Upper lobe of right lung (tissue), 1 donor: ENCODE measurements around the gene CREM. TPM values are rescaled to one million over a fixed set of nuclear protein-coding genes. Genes with fewer than 3 reads are reported as not detected.

ENCODE experiments used
- ATAC-seq: fragments of 200-7000 bp; cut with Tn5 transposase; one replicate; pipeline ENCODE4 v1.9.1; 2020; ENCODE audit warnings: mild to moderate bottlenecking, moderate library complexity
- DNase-seq: peaks from one replicate; pipeline ENCODE4 v3.0.0-alpha.2; 2020
- H3K27ac ChIP-seq: fragments of 200-600 bp; one replicate; pipeline ENCODE4 v1.8.0; 2022
- H3K27me3 ChIP-seq: fragments of 200-600 bp; one replicate; pipeline ENCODE4 v1.8.0; 2022; ENCODE audit warnings: mild to moderate bottlenecking
- H3K36me3 ChIP-seq: fragments of 200-600 bp; one replicate; pipeline ENCODE4 v1.8.0; 2022
- H3K4me1 ChIP-seq: fragments of 200-600 bp; one replicate; pipeline ENCODE4 v1.8.0; 2022
- H3K4me3 ChIP-seq: fragments of 200-600 bp; one replicate; pipeline ENCODE4 v1.8.0; 2022; ENCODE audit warnings: mild to moderate bottlenecking
- H3K9me3 ChIP-seq: fragments of 200-600 bp; one replicate; pipeline ENCODE4 v1.8.0; 2022
- intact Hi-C: fragments of 100-400 bp; cut with DNase I; formaldehyde crosslinking; loops from one replicate; pipeline ENCODE4 v1.11.0; 2022
- total RNA-seq: library from RNA; stranded (reverse); fragmentation: NEBNext Ultra II Directional; extraction: Animal tissue kit (Norgen Biotek cat#: 25700); gene quantifications from one replicate; pipeline ENCODE4 v1.2.1, GENCODE V29; 2021
- TF ChIP-seq, protein P1 (sequence below): fragments of 200-600 bp; IDR thresholded peaks from one replicate; pipeline ENCODE4 v1.8.0; 2022; ENCODE audit warnings: antibody characterized with exemption
- donor health status: DM: no; HTN: yes; CAD: no; lungs with severe emphysema.

Gene CREM
- total RNA-seq, 1 donor from 2014 or later: 24.3 TPM

DNA sequence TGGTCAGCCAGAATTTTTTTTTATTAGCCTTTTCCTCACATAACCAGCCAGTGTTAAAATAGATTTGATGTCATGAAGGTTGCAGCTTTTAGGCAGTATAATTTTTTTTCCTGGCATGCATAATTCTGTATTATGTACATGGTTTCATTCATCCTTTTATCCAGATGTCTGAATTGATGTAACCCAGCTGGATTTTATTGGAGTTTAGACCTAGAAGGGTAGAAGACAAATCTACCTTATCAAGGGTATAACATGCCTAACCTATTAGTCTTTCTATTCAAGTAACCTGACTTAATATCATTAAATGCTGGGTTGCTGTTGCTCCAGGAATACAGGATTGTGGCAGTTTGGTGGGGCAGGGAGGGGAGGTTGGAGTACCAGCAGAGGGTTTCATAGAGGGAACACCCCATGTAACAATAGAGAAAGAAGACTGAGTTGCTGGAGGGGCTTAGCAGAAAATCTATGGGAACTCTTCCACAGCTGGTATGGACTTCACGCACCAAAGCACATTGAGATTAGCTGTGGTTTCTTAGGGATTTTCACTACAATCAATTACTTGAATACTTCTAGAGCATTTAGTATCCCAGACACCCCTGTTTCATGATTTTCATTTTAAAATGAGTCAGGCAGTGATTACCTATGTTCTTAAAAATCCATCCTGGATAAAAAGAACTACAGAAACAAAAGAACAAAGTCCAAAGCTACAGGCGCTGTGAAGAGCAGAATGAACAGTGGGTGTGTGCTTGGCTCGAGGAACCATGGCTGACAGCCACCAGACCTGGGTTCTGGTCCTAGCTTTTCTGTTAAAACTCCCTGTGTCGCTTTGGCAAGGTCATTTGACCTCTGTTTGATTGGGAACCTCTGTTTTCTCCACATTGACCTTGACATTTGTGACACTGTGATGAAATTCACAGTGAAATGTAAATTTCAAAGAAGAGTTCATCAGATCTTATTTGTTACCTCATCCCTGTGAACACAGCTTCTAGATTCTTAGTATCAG, 93.5 kb downstream of the CREM start:
- Histone ChIP-seq H3K4me3 (no peak overlapping the region), H3K4me1 (peaks cover 22% of the 10 kb centered on the region), H3K27ac (no peak overlapping the region), H3K27me3 (no peaks in the 10 kb centered on the region), H3K9me3 (no peaks in the 10 kb centered on the region), H3K36me3 (no peaks in the 10 kb centered on the region)
- no peak for ATAC-seq
- DNase-seq: no peak
- TF ChIP-seq, protein P1, sequence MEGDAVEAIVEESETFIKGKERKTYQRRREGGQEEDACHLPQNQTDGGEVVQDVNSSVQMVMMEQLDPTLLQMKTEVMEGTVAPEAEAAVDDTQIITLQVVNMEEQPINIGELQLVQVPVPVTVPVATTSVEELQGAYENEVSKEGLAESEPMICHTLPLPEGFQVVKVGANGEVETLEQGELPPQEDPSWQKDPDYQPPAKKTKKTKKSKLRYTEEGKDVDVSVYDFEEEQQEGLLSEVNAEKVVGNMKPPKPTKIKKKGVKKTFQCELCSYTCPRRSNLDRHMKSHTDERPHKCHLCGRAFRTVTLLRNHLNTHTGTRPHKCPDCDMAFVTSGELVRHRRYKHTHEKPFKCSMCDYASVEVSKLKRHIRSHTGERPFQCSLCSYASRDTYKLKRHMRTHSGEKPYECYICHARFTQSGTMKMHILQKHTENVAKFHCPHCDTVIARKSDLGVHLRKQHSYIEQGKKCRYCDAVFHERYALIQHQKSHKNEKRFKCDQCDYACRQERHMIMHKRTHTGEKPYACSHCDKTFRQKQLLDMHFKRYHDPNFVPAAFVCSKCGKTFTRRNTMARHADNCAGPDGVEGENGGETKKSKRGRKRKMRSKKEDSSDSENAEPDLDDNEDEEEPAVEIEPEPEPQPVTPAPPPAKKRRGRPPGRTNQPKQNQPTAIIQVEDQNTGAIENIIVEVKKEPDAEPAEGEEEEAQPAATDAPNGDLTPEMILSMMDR: no peak
- intact Hi-C loops: loop anchor here (5.0 kb wide), 1 partner anchor 98 kb away; no protein-coding TSS in a partner anchor

- no peaks in the 10 kb centered on the region for H3K36me3 ChIP-seq
- H3K4me1 ChIP-seq: peaks cover 4% of the 10 kb centered on the region
- H3K4me3 ChIP-seq: no peak overlapping the region
- TF ChIP-seq, protein P1: no peak
- H3K9me3 ChIP-seq: no peaks in the 10 kb centered on the region
- intact Hi-C loops: no loop called here
- no peak for ATAC-seq
- H3K27me3 ChIP-seq: no peaks in the 10 kb centered on the region
- H3K27ac ChIP-seq: no peak overlapping the region
- no peak for DNase-seq
Measured at GRCh38 chr10:35223016-35223415, 96.4 kb downstream of the CREM start.

GRCh38 chr10:35224045-35224740, 97.5 kb downstream of the CREM start:
- Histone ChIP-seq H3K27ac (no peak overlapping the region), H3K9me3 (no peaks in the 10 kb centered on the region), H3K27me3 (no peaks in the 10 kb centered on the region), H3K4me3 (no peak overlapping the region), H3K36me3 (no peaks in the 10 kb centered on the region), H3K4me1 (no peaks in the 10 kb centered on the region)
- ATAC-seq: no peak
- DNase-seq: no peak
- TF ChIP-seq, protein P1: no peak
- intact Hi-C loops: no loop called here

GRCh38 chr10:35225204-35225603, 98.6 kb downstream of the CREM start:
- intact Hi-C loops: no loop called here
- Histone ChIP-seq H3K27me3 (no peaks in the 10 kb centered on the region), H3K36me3 (no peaks in the 10 kb centered on the region), H3K4me1 (no peaks in the 10 kb centered on the region), H3K9me3 (no peaks in the 10 kb centered on the region), H3K4me3 (no peak overlapping the region), H3K27ac (no peak overlapping the region)
- no peak for ATAC-seq
- DNase-seq: no peak
- TF ChIP-seq, protein P1: no peak

DNA sequence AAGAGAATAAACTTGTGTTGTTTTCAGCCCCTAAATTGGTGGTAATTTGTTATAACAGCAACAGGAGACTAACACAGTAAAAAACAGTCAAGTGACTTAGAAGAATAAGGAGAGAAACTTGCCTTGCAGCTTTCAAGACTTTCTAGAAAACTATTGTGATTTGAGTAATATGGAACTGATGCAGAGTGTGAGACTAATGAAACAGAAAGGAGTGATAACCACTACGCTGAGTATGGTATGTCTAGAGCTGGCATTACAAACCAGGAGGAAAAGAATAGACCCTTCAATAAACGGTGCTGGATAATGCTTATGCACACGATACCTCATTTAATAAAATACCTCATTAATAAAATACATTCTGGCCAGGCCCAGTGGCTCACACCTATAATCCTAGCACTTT, 99.9 kb downstream of the CREM start:
- TF ChIP-seq, protein P1: no peak
- Histone ChIP-seq H3K27me3 (no peaks in the 10 kb centered on the region), H3K4me1 (no peaks in the 10 kb centered on the region), H3K4me3 (no peak overlapping the region), H3K27ac (no peak overlapping the region), H3K36me3 (no peaks in the 10 kb centered on the region), H3K9me3 (no peaks in the 10 kb centered on the region)
- intact Hi-C loops: no loop called here
- DNase-seq (no peak), ATAC-seq (no peak)
